GM19328 (cell line): ENCODE results near the gene SLAMF9.

ENCODE experiments used
- ATAC-seq: cut with Tn5 transposase; IDR thresholded peaks from one replicate; pipeline ENCODE4 v1.9.1; 2021; ENCODE audit warnings: mild to moderate bottlenecking, moderate library complexity; ENCODE audit not compliant: unreplicated experiment

Gene SLAMF9

GRCh38 chr1:159977364-159978106, 23.5 kb upstream of the SLAMF9 start:
- ATAC-seq = no peak

- ATAC-seq = no peak
Observed at GRCh38 chr1:159974350-159974965, 20.4 kb upstream of the SLAMF9 start.

- ATAC-seq = no peak
Observed at GRCh38 chr1:159973350-159973940, 19.4 kb upstream of the SLAMF9 start.

- ATAC-seq = no peak
Observed at GRCh38 chr1:159972443-159973205, 18.6 kb upstream of the SLAMF9 start.

- ATAC-seq = no peak
Observed at GRCh38 chr1:159970932-159971342, 16.9 kb upstream of the SLAMF9 start.

- no peak for ATAC-seq
Observed at GRCh38 chr1:159968901-159969300, 14.9 kb upstream of the SLAMF9 start.

- no peak for ATAC-seq
Observed at GRCh38 chr1:159965263-159965662, 11.2 kb upstream of the SLAMF9 start.

- no peak for ATAC-seq
Observed at GRCh38 chr1:159964144-159964543, 10.1 kb upstream of the SLAMF9 start.

- ATAC-seq = no peak
Observed at GRCh38 chr1:159962176-159962575, 8.1 kb upstream of the SLAMF9 start.

- no peak for ATAC-seq
Observed at GRCh38 chr1:159961636-159962035, 7.6 kb upstream of the SLAMF9 start.

GRCh38 chr1:159960721-159961381, 6.8 kb upstream of the SLAMF9 start:
- no peak for ATAC-seq

- ATAC-seq = no peak
Observed at GRCh38 chr1:159959451-159959850, 5.4 kb upstream of the SLAMF9 start.

- no peak for ATAC-seq
Observed at GRCh38 chr1:159958719-159959380, 4.8 kb upstream of the SLAMF9 start.

- no peak for ATAC-seq
Observed at GRCh38 chr1:159957824-159958268, 3.8 kb upstream of the SLAMF9 start.

GRCh38 chr1:159955456-159955855, 1.4 kb upstream of the SLAMF9 start:
- no peak for ATAC-seq

GRCh38 chr1:159952932-159953331, 1.1 kb downstream of the SLAMF9 start:
- ATAC-seq = no peak

GRCh38 chr1:159951551-159951950, 2.5 kb downstream of the SLAMF9 start:
- ATAC-seq = no peak

GRCh38 chr1:159951016-159951415, 3.0 kb downstream of the SLAMF9 start:
- ATAC-seq = no peak

GRCh38 chr1:159949981-159950381, 4.1 kb downstream of the SLAMF9 start:
- no peak for ATAC-seq

GRCh38 chr1:159949123-159949522, 4.9 kb downstream of the SLAMF9 start:
- no peak for ATAC-seq
